ENCODE data around the gene DTX2.
"Not testable (repeated sequence)": the region's sequence is repeated elsewhere in the genome, so short reads cannot be mapped to it uniquely, and the experiment has no call there.

DTX2 gene

DNA sequence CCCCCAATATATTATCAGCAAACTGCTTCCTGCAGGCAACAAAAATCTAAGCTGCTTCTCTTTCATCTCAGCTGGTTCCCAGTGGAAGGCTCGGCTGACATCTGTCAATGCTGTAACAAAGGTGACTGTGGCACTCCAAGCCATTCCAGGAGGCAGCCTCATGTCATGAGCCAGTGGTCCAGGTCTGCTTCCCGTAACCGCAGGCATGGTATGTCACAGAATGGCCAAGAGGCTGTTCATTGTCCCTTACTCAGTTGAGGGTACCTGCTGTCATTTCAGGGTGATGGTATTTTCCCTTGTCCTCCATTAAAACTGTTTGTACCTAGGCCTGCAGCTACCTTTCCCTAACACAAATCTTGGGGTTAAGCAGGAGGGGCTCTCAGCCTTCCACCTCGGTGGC, 21.1 kb upstream of the DTX2 start:
- H2BK120ac ChIP-seq (ENCODE audit: low read depth, low read length); DNase-seq; H3K18ac ChIP-seq (ENCODE audit: low read depth in 1 of 2, low read length in 2 of 2); H3K36me3 ChIP-seq (ENCODE audit: control insufficient read depth in 1 of 2, insufficient read depth in 2 of 2, low read depth in 1 of 2, low read length in 2 of 2); H2BK12ac ChIP-seq (ENCODE audit: low read length in 2 of 2); H2AK5ac ChIP-seq (ENCODE audit: low read length, severe bottlenecking); H4K91ac ChIP-seq (ENCODE audit: low read length); H3K4me1 ChIP-seq (ENCODE audit: control insufficient read depth, insufficient read depth, low read depth, low read length); H3K27ac ChIP-seq (ENCODE audit: low read length, poor library complexity, severe bottlenecking); H3K23ac ChIP-seq (ENCODE audit: low read length in 2 of 2); H4K8ac ChIP-seq (ENCODE audit: low read length); H3K14ac ChIP-seq (ENCODE audit: low read length in 2 of 2); H3K27me3 ChIP-seq (ENCODE audit: control insufficient read depth in 1 of 2, insufficient read depth in 1 of 2, low read length in 2 of 2); H3K4me2 ChIP-seq (ENCODE audit: low read length, poor library complexity, severe bottlenecking); H3K9me3 ChIP-seq (ENCODE audit: control insufficient read depth, low read length); H2BK15ac ChIP-seq (ENCODE audit: low read depth, poor library complexity, severe bottlenecking); H3K79me1 ChIP-seq (replicated peaks; ENCODE audit: low read length, poor library complexity, severe bottlenecking); H3K9ac ChIP-seq (ENCODE audit: low read length); H2BK5ac ChIP-seq (ENCODE audit: low read depth, low read length, poor library complexity, severe bottlenecking); H2AFZ ChIP-seq (ENCODE audit: low read depth, low read length); H3K4me3 ChIP-seq (ENCODE audit: insufficient read depth in 1 of 2, low read depth in 1 of 2, low read length in 2 of 2); H3K4ac ChIP-seq (ENCODE audit: low read depth in 1 of 2, low read length in 2 of 2): not testable (repeated sequence)
- WGBS: 90% methylated on average over 4 of the region's 4 CpGs

DNA sequence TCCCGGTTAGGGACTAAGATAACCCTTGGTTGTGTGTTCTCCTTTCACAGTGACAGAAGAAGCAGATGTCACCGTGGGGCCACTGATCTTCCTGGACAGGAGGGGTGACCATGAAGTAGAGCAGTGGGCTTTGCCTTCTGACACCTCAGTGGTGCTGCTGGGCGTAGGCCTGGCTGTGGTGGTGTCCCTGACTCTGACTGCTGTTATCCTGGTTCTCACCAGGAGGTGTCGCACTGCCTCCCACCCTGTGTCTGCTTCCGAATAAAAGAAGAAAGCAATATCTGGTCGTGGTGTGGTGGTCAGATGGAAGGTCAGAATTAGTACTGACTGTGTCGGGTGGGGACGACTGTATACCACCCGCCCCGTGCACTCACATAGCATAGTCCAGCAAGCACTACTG, 19.7 kb upstream of the DTX2 start:
- not testable (repeated sequence) for H3K36me3 ChIP-seq (ENCODE audit: control insufficient read depth in 1 of 2, insufficient read depth in 2 of 2, low read depth in 1 of 2, low read length in 2 of 2); H2BK15ac ChIP-seq (ENCODE audit: low read depth, poor library complexity, severe bottlenecking); H3K4me2 ChIP-seq (ENCODE audit: low read length, poor library complexity, severe bottlenecking); H2BK12ac ChIP-seq (ENCODE audit: low read length in 2 of 2); H2AK5ac ChIP-seq (ENCODE audit: low read length, severe bottlenecking); H2AFZ ChIP-seq (ENCODE audit: low read depth, low read length); H3K4ac ChIP-seq (ENCODE audit: low read depth in 1 of 2, low read length in 2 of 2); H3K18ac ChIP-seq (ENCODE audit: low read depth in 1 of 2, low read length in 2 of 2); H4K91ac ChIP-seq (ENCODE audit: low read length); H3K23ac ChIP-seq (ENCODE audit: low read length in 2 of 2); H3K4me3 ChIP-seq (ENCODE audit: insufficient read depth in 1 of 2, low read depth in 1 of 2, low read length in 2 of 2); H3K9me3 ChIP-seq (ENCODE audit: control insufficient read depth, low read length); H3K4me1 ChIP-seq (ENCODE audit: control insufficient read depth, insufficient read depth, low read depth, low read length); H3K27ac ChIP-seq (ENCODE audit: low read length, poor library complexity, severe bottlenecking); H4K8ac ChIP-seq (ENCODE audit: low read length); H3K79me1 ChIP-seq (replicated peaks; ENCODE audit: low read length, poor library complexity, severe bottlenecking); H2BK120ac ChIP-seq (ENCODE audit: low read depth, low read length); H3K9ac ChIP-seq (ENCODE audit: low read length); H2BK5ac ChIP-seq (ENCODE audit: low read depth, low read length, poor library complexity, severe bottlenecking); H3K27me3 ChIP-seq (ENCODE audit: control insufficient read depth in 1 of 2, insufficient read depth in 1 of 2, low read length in 2 of 2); H3K14ac ChIP-seq (ENCODE audit: low read length in 2 of 2); DNase-seq
- no CpG with 5 or more reads among the region's 10 CpGs for WGBS

DNA sequence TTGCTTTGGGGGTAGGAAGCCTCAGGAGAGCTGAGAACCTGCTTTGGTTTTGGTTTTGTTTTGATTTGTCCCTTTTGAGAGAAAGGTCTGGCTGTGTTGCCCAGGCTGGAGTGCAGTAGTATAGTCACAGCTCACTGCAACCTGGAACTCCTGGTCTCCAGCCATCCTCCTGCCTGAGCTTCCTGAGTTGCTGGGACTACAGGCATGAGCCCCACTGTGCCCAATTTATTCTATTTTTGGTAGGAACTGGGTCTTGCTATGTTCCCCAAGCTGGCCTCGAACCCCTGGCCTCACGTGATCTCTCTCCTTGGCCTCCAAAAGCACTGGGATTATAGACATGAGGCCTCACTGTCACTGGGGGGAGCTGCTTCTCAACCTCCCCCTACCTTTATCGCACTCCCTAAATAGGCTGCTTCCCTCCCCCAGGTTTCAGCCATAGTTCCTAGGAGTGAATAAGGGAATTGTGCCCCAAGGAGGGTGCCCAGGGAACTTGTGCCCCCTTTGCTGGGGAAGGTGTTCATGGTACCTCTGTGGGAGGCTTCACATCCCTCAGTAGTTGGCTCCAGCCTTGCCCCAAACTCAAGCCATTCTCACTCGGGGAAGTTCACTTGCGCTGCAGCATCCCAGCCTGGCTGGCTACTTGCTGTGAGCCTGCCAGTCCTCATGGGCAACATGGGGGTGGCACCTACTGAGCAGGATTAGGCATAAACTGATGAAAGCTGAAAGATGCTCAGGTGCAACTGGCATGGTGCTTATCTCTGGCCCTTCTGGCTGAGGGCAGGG, 18.7 kb upstream of the DTX2 start:
- not testable (repeated sequence) for DNase-seq

DNA sequence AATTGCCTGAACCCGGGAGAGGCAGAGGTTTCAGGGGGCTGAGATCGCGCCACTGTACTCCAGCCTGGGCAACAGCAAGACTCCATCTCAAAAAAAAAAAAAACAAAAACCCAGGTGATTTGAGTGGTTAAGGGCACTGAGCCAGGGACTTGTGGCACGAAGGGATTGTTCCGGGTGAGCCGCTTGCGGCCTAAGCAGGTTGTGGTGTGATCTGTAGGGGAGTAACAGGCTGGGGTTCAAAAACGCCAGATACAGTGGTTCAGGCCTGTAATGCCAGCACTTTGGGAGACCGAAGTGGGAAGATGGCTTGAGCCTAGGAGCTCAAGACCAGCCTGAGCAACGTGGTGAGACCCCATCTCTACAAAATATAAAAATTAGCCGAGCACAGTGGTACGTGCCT, 17.7 kb upstream of the DTX2 start:
- not testable (repeated sequence) for H3K36me3 ChIP-seq (ENCODE audit: control insufficient read depth in 1 of 2, insufficient read depth in 2 of 2, low read depth in 1 of 2, low read length in 2 of 2); H3K4ac ChIP-seq (ENCODE audit: low read depth in 1 of 2, low read length in 2 of 2); H3K23ac ChIP-seq (ENCODE audit: low read length in 2 of 2); H3K27me3 ChIP-seq (ENCODE audit: control insufficient read depth in 1 of 2, insufficient read depth in 1 of 2, low read length in 2 of 2); H3K4me2 ChIP-seq (ENCODE audit: low read length, poor library complexity, severe bottlenecking); H3K79me1 ChIP-seq (replicated peaks; ENCODE audit: low read length, poor library complexity, severe bottlenecking); H2BK15ac ChIP-seq (ENCODE audit: low read depth, poor library complexity, severe bottlenecking); H2AFZ ChIP-seq (ENCODE audit: low read depth, low read length); H2BK12ac ChIP-seq (ENCODE audit: low read length in 2 of 2); H2BK5ac ChIP-seq (ENCODE audit: low read depth, low read length, poor library complexity, severe bottlenecking); H3K14ac ChIP-seq (ENCODE audit: low read length in 2 of 2); H4K91ac ChIP-seq (ENCODE audit: low read length); H3K9me3 ChIP-seq (ENCODE audit: control insufficient read depth, low read length); H3K27ac ChIP-seq (ENCODE audit: low read length, poor library complexity, severe bottlenecking); H3K18ac ChIP-seq (ENCODE audit: low read depth in 1 of 2, low read length in 2 of 2); H3K4me3 ChIP-seq (ENCODE audit: insufficient read depth in 1 of 2, low read depth in 1 of 2, low read length in 2 of 2); H3K4me1 ChIP-seq (ENCODE audit: control insufficient read depth, insufficient read depth, low read depth, low read length); DNase-seq; H2AK5ac ChIP-seq (ENCODE audit: low read length, severe bottlenecking); H4K8ac ChIP-seq (ENCODE audit: low read length); H2BK120ac ChIP-seq (ENCODE audit: low read depth, low read length); H3K9ac ChIP-seq (ENCODE audit: low read length)
- no CpG with 5 or more reads among the region's 12 CpGs for WGBS

More for the DNA sequence above, 18.7 kb upstream of the DTX2 start:
- H2AK5ac ChIP-seq (ENCODE audit: low read length, severe bottlenecking); H3K79me1 ChIP-seq (replicated peaks; ENCODE audit: low read length, poor library complexity, severe bottlenecking); H4K8ac ChIP-seq (ENCODE audit: low read length); H3K4me3 ChIP-seq (ENCODE audit: insufficient read depth in 1 of 2, low read depth in 1 of 2, low read length in 2 of 2); H3K36me3 ChIP-seq (ENCODE audit: control insufficient read depth in 1 of 2, insufficient read depth in 2 of 2, low read depth in 1 of 2, low read length in 2 of 2); H3K9ac ChIP-seq (ENCODE audit: low read length); H3K27me3 ChIP-seq (ENCODE audit: control insufficient read depth in 1 of 2, insufficient read depth in 1 of 2, low read length in 2 of 2); H3K4ac ChIP-seq (ENCODE audit: low read depth in 1 of 2, low read length in 2 of 2); H2BK120ac ChIP-seq (ENCODE audit: low read depth, low read length); H4K91ac ChIP-seq (ENCODE audit: low read length); H2BK15ac ChIP-seq (ENCODE audit: low read depth, poor library complexity, severe bottlenecking); H3K14ac ChIP-seq (ENCODE audit: low read length in 2 of 2); H2BK12ac ChIP-seq (ENCODE audit: low read length in 2 of 2); H3K27ac ChIP-seq (ENCODE audit: low read length, poor library complexity, severe bottlenecking); H2BK5ac ChIP-seq (ENCODE audit: low read depth, low read length, poor library complexity, severe bottlenecking); H3K18ac ChIP-seq (ENCODE audit: low read depth in 1 of 2, low read length in 2 of 2); H2AFZ ChIP-seq (ENCODE audit: low read depth, low read length); H3K9me3 ChIP-seq (ENCODE audit: control insufficient read depth, low read length); H3K23ac ChIP-seq (ENCODE audit: low read length in 2 of 2); H3K4me2 ChIP-seq (ENCODE audit: low read length, poor library complexity, severe bottlenecking); H3K4me1 ChIP-seq (ENCODE audit: control insufficient read depth, insufficient read depth, low read depth, low read length): not testable (repeated sequence)
- WGBS: no CpG with 5 or more reads among the region's 5 CpGs

All from mesenchymal stem cell (in vitro differentiated cells and primary cell).